Measurements from ENCODE around the gene CCDC158. TPM values are rescaled to one million over a fixed set of nuclear protein-coding genes. Genes with fewer than 3 reads are reported as not detected.
"Not testable (repeated sequence)": the region's sequence is repeated elsewhere in the genome, so short reads cannot be mapped to it uniquely, and the experiment has no call there.

CCDC158 gene
- total RNA-seq (1 to 10 TPM; 1.6 to 1.9 TPM), polyA plus RNA-seq (1 to 10 TPM in 1 of 2 donors, under 1 TPM in 1; 0.63 to 1.2 TPM)
- long read RNA-seq, donor 1, partial matches to known transcripts, result 0 of 5 reads
- long read RNA-seq, donor 1, other reads (novel, unspliced or antisense), result 5 of 5 reads
- long read RNA-seq, donor 2, partial matches to known transcripts, result 0 of 2 reads
- long read RNA-seq, donor 2, other reads (novel, unspliced or antisense), result 2 of 2 reads

GRCh38 chr4:76420762-76421581, at the start of gene CCDC158:
TSS of gene CCDC158 (minus strand) at chr4:76421141. CDS start at chr4:76403207, 17,934 bp downstream.
- intact Hi-C loops (cut with DNase I), result loop anchor here in 1 of 2 donors (2.0 kb wide), 1 partner anchor 114 kb away; the partner anchor contains the start of gene STBD1
- no peaks in the 10 kb centered on the region for H3K9me3 ChIP-seq (ENCODE audit: control insufficient read depth, low read length)
- DNase-seq (peak; percentile 50 to 83), ATAC-seq (ENCODE audit: low FRiP score) (peak; percentile 91)
- H3K27me3 ChIP-seq (ENCODE audit: control insufficient read depth in 1 of 2, insufficient read depth in 2 of 2, low read length in 1 of 2), result no peaks in the 10 kb centered on the region
- 2 to 6% methylated on average over 77 to 79 of the region's 79 CpGs for WGBS, 2 donors
- no peaks in the 10 kb centered on the region for H3K4me1 ChIP-seq (ENCODE audit: control insufficient read depth in 1 of 2, insufficient read depth in 2 of 2, low read length in 2 of 2)
- no peaks in the 10 kb centered on the region for H3K36me3 ChIP-seq (ENCODE audit: control insufficient read depth in 1 of 2, insufficient read depth in 2 of 2, low read length in 1 of 2)
- no peak within 1 kb of the TSS for H3K27ac ChIP-seq (ENCODE audit: low read depth in 1 of 2, low read length in 2 of 2)
- H3K4me3 ChIP-seq (ENCODE audit: low read length in 2 of 2), result peak within 1 kb of the TSS; percentile 65 to 82

DNA sequence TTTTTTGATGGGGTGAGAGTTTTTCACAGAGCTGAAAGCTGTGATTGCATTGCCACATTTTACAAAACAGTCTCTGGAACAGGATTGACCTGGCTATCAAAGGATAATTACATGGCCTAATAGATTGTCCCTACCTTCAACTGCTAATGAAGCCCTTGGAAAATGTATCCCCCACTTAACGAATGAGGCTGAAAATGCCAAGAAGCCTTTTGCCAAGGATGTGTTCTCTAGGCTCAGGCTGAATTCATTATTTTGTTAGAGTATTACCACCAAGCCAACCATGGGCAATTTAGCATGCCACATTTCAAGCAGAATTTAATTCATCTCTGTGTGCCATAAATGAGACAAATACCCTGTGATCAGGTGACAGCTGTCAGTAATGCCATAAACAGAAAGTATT, 49.6 kb upstream of the CCDC158 start:
- no peak for ATAC-seq (ENCODE audit: low FRiP score)
- WGBS, 2 donors, result 86 to 89% methylated on average over 1 of the region's 1 CpG

GRCh38 chr4:76470064-76470463, 49.1 kb upstream of the CCDC158 start:
- intact Hi-C loops (cut with DNase I), result no loop called here
- no peaks in the 10 kb centered on the region for H3K4me1 ChIP-seq (ENCODE audit: control insufficient read depth in 1 of 2, insufficient read depth in 2 of 2, low read length in 2 of 2)
- H3K9me3 ChIP-seq (ENCODE audit: control insufficient read depth, low read length), result no peaks in the 10 kb centered on the region
- no peak overlapping the region for H3K27ac ChIP-seq (ENCODE audit: low read depth in 1 of 2, low read length in 2 of 2)
- no peaks in the 10 kb centered on the region for H3K36me3 ChIP-seq (ENCODE audit: control insufficient read depth in 1 of 2, insufficient read depth in 2 of 2, low read length in 1 of 2)
- no peak overlapping the region for H3K4me3 ChIP-seq (ENCODE audit: low read length in 2 of 2)
- no peak for DNase-seq
- ATAC-seq (ENCODE audit: low FRiP score), result no peak
- H3K27me3 ChIP-seq (ENCODE audit: control insufficient read depth in 1 of 2, insufficient read depth in 2 of 2, low read length in 1 of 2), result no peaks in the 10 kb centered on the region

More for the DNA sequence above, 49.6 kb upstream of the CCDC158 start:
- DNase-seq, result no peak
- no peaks in the 10 kb centered on the region for H3K36me3 ChIP-seq (ENCODE audit: control insufficient read depth in 1 of 2, insufficient read depth in 2 of 2, low read length in 1 of 2)
- no peak overlapping the region for H3K27ac ChIP-seq (ENCODE audit: low read depth in 1 of 2, low read length in 2 of 2)
- no peaks in the 10 kb centered on the region for H3K4me1 ChIP-seq (ENCODE audit: control insufficient read depth in 1 of 2, insufficient read depth in 2 of 2, low read length in 2 of 2)
- intact Hi-C loops (cut with DNase I), result no loop called here
- no peaks in the 10 kb centered on the region for H3K27me3 ChIP-seq (ENCODE audit: control insufficient read depth in 1 of 2, insufficient read depth in 2 of 2, low read length in 1 of 2)
- H3K9me3 ChIP-seq (ENCODE audit: control insufficient read depth, low read length), result no peaks in the 10 kb centered on the region
- no peak overlapping the region for H3K4me3 ChIP-seq (ENCODE audit: low read length in 2 of 2)

DNA sequence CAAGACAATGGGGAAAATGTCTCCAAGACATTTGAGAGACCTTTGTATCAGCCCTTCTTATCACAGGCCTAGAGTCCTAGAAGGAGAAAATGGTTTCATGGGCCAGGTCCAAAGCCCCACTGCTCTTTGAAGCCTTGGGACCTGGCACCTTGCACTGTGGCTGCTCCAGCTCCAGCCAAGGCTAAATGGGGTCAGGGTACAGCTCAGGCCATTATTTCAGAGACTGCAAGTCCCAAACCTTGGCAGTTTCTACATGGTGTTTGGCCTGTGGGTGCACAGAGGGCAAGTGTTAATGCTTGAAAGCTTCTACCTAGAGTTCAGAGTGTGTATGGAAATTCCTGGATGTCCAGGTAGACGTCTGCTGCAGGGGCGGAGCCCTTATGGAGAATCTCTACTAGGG, 42.6 kb upstream of the CCDC158 start:
- Histone ChIP-seq H3K27me3 (ENCODE audit: control insufficient read depth in 1 of 2, insufficient read depth in 2 of 2, low read length in 1 of 2) (no peaks in the 10 kb centered on the region), H3K4me1 (ENCODE audit: control insufficient read depth in 1 of 2, insufficient read depth in 2 of 2, low read length in 2 of 2) (peaks cover 0 to 2% of the 10 kb centered on the region in 2 donors), H3K36me3 (ENCODE audit: control insufficient read depth in 1 of 2, insufficient read depth in 2 of 2, low read length in 1 of 2) (no peaks in the 10 kb centered on the region), H3K9me3 (ENCODE audit: control insufficient read depth, low read length) (peaks cover 5% of the 10 kb centered on the region), H3K27ac (ENCODE audit: low read depth in 1 of 2, low read length in 2 of 2) (no peak overlapping the region), H3K4me3 (ENCODE audit: low read length in 2 of 2) (no peak overlapping the region)
- 94 to 100% methylated on average over 2 of the region's 2 CpGs for WGBS, 2 donors
- DNase-seq (no peak), ATAC-seq (ENCODE audit: low FRiP score) (no peak)
- intact Hi-C loops (cut with DNase I), result no loop called here

GRCh38 chr4:76459291-76459723, 38.4 kb upstream of the CCDC158 start:
- H3K9me3 ChIP-seq (ENCODE audit: control insufficient read depth, low read length), result peaks cover 5% of the 10 kb centered on the region
- ATAC-seq (ENCODE audit: low FRiP score) (peak; percentile 52), DNase-seq (no peak)
- no peaks in the 10 kb centered on the region for H3K27me3 ChIP-seq (ENCODE audit: control insufficient read depth in 1 of 2, insufficient read depth in 2 of 2, low read length in 1 of 2)
- 22 to 28% methylated on average over 11 of the region's 11 CpGs for WGBS, 2 donors
- no peaks in the 10 kb centered on the region for H3K36me3 ChIP-seq (ENCODE audit: control insufficient read depth in 1 of 2, insufficient read depth in 2 of 2, low read length in 1 of 2)
- H3K4me3 ChIP-seq (ENCODE audit: low read length in 2 of 2), result peak overlapping the region; percentile 8 to 24
- H3K27ac ChIP-seq (ENCODE audit: low read depth in 1 of 2, low read length in 2 of 2), result peak overlapping the region; percentile 43 to 88
- H3K4me1 ChIP-seq (ENCODE audit: control insufficient read depth in 1 of 2, insufficient read depth in 2 of 2, low read length in 2 of 2), result peaks cover 0 to 2% of the 10 kb centered on the region in 2 donors
- intact Hi-C loops (cut with DNase I), result no loop called here

GRCh38 chr4:76458825-76459224, 37.9 kb upstream of the CCDC158 start:
- peak overlapping the region in 1 of 2 donors; percentile 8 for H3K4me3 ChIP-seq (ENCODE audit: low read length in 2 of 2)
- peaks cover 5% of the 10 kb centered on the region for H3K9me3 ChIP-seq (ENCODE audit: control insufficient read depth, low read length)
- 74 to 76% methylated on average over 3 of the region's 3 CpGs for WGBS, 2 donors
- no peak for DNase-seq
- no peaks in the 10 kb centered on the region for H3K36me3 ChIP-seq (ENCODE audit: control insufficient read depth in 1 of 2, insufficient read depth in 2 of 2, low read length in 1 of 2)
- no peak for ATAC-seq (ENCODE audit: low FRiP score)
- intact Hi-C loops (cut with DNase I), result no loop called here
- H3K27me3 ChIP-seq (ENCODE audit: control insufficient read depth in 1 of 2, insufficient read depth in 2 of 2, low read length in 1 of 2), result no peaks in the 10 kb centered on the region
- no peak overlapping the region for H3K27ac ChIP-seq (ENCODE audit: low read depth in 1 of 2, low read length in 2 of 2)
- H3K4me1 ChIP-seq (ENCODE audit: control insufficient read depth in 1 of 2, insufficient read depth in 2 of 2, low read length in 2 of 2), result peaks cover 0 to 2% of the 10 kb centered on the region in 2 donors

DNA sequence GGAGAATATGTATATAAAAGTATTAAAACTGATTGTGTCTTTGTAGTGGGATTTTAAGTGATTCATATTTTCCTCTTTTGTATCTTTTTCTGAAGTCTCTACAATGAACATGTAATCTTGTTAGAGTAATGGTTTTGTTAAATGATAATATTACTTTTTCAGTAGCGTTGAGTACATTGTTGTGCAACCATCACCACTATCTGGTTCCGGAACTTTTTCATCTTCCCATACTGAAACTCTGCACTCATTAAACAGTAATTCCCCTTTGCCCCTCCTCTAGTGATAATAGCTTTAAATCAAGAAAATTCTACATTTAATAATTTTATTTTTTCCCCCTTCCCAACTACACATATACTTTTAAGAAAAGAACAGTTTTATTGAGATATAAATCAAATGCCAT, 37.4 kb upstream of the CCDC158 start:
- Histone ChIP-seq H3K27ac (ENCODE audit: low read depth in 1 of 2, low read length in 2 of 2) (no peak overlapping the region), H3K27me3 (ENCODE audit: control insufficient read depth in 1 of 2, insufficient read depth in 2 of 2, low read length in 1 of 2) (no peaks in the 10 kb centered on the region), H3K4me1 (ENCODE audit: control insufficient read depth in 1 of 2, insufficient read depth in 2 of 2, low read length in 2 of 2) (peaks cover 0 to 2% of the 10 kb centered on the region in 2 donors), H3K36me3 (ENCODE audit: control insufficient read depth in 1 of 2, insufficient read depth in 2 of 2, low read length in 1 of 2) (no peaks in the 10 kb centered on the region), H3K9me3 (ENCODE audit: control insufficient read depth, low read length) (peaks cover 2% of the 10 kb centered on the region), H3K4me3 (ENCODE audit: low read length in 2 of 2) (no peak overlapping the region)
- intact Hi-C loops (cut with DNase I), result no loop called here
- 97 to 98% methylated on average over 2 of the region's 2 CpGs for WGBS, 2 donors
- DNase-seq (no peak), ATAC-seq (ENCODE audit: low FRiP score) (no peak)

DNA sequence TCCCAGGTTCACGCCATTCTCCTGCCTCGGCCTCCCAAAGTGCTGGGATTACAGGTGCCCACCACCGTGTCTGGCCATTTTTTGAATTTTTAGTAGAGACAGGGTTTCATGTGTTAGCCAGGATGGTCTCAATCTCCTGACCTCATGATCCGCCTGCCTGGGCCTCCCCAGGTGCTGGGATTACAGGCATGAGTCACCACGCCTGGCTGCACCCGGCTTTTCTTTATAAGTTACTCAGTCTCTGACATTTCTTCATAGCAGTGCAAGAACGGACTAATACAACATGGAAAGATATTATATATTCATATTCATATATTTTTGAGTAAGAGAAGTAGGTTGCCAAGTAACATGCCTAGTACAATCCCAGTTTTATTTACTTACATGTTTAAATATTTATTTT, 36.9 kb upstream of the CCDC158 start:
- no peak overlapping the region for H3K27ac ChIP-seq (ENCODE audit: low read depth in 1 of 2, low read length in 2 of 2)
- H3K36me3 ChIP-seq (ENCODE audit: control insufficient read depth in 1 of 2, insufficient read depth in 2 of 2, low read length in 1 of 2), result no peaks in the 10 kb centered on the region
- peaks cover 0 to 2% of the 10 kb centered on the region in 2 donors for H3K4me1 ChIP-seq (ENCODE audit: control insufficient read depth in 1 of 2, insufficient read depth in 2 of 2, low read length in 2 of 2)
- no peak overlapping the region for H3K4me3 ChIP-seq (ENCODE audit: low read length in 2 of 2)
- H3K9me3 ChIP-seq (ENCODE audit: control insufficient read depth, low read length), result peaks cover 2% of the 10 kb centered on the region
- 84 to 97% methylated on average over 7 of the region's 7 CpGs for WGBS, 2 donors
- no peak for ATAC-seq (ENCODE audit: low FRiP score)
- intact Hi-C loops (cut with DNase I), result no loop called here
- DNase-seq, result no peak
- no peaks in the 10 kb centered on the region for H3K27me3 ChIP-seq (ENCODE audit: control insufficient read depth in 1 of 2, insufficient read depth in 2 of 2, low read length in 1 of 2)

DNA sequence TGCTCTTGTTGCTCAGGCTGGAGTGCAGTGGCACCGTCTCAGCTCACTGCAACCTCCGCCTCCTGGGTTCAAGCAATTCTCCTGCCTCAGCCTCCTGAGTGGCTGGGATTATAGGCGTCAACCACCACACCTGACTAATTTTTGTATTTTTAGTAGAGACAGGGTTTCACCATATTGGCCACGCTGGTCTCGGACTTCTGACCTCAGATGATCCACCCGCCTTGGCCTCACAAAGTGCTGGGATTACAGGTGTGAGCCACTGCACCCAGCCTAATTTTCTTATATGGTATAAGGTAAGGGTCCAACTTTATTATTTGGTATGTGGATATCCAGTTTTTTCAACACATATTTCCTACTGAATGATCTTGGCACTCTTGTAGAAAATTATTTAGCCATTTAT, 33.1 kb upstream of the CCDC158 start:
- H3K4me1 ChIP-seq (ENCODE audit: control insufficient read depth in 1 of 2, insufficient read depth in 2 of 2, low read length in 2 of 2); H3K36me3 ChIP-seq (ENCODE audit: control insufficient read depth in 1 of 2, insufficient read depth in 2 of 2, low read length in 1 of 2); ATAC-seq (ENCODE audit: low FRiP score); H3K27ac ChIP-seq (ENCODE audit: low read depth in 1 of 2, low read length in 2 of 2); H3K9me3 ChIP-seq (ENCODE audit: control insufficient read depth, low read length); intact Hi-C loops (cut with DNase I); H3K27me3 ChIP-seq (ENCODE audit: control insufficient read depth in 1 of 2, insufficient read depth in 2 of 2, low read length in 1 of 2); DNase-seq; H3K4me3 ChIP-seq (ENCODE audit: low read length in 2 of 2): not testable (repeated sequence)
- WGBS, 2 donors, result 94 to 95% methylated on average over 6 of the region's 6 CpGs
